HG03139 (cell line): Measurements from ENCODE around the gene NR4A3.

Experiments used
- ATAC-seq: cut with Tn5 transposase; IDR thresholded peaks from one replicate; pipeline ENCODE4 v1.9.1; 2021; ENCODE audit not compliant: unreplicated experiment

NR4A3 gene

GRCh38 chr9:99873531-99873930 lies 51.8 kb downstream of the NR4A3 start:
- ATAC-seq, result no peak

GRCh38 chr9:99873943-99874584 lies 52.4 kb downstream of the NR4A3 start:
- ATAC-seq, result no peak

GRCh38 chr9:99876190-99876589 lies 54.5 kb downstream of the NR4A3 start:
- no peak for ATAC-seq

- ATAC-seq, result no peak
These were observed 57.0 kb downstream of the NR4A3 start for GRCh38 chr9:99878651-99879050.

GRCh38 chr9:99881769-99882168 lies 60.1 kb downstream of the NR4A3 start:
- ATAC-seq, result no peak

GRCh38 chr9:99885747-99886146 lies 64.1 kb downstream of the NR4A3 start:
- ATAC-seq, result no peak

GRCh38 chr9:99889120-99889519 lies 67.4 kb downstream of the NR4A3 start:
- ATAC-seq, result no peak

- no peak for ATAC-seq
These were observed 73.1 kb downstream of the NR4A3 start for GRCh38 chr9:99894826-99895225.

- no peak for ATAC-seq
These were observed 73.8 kb downstream of the NR4A3 start for GRCh38 chr9:99895510-99895909.

- ATAC-seq, result no peak
These were observed 74.4 kb downstream of the NR4A3 start for GRCh38 chr9:99896119-99896518.

- ATAC-seq, result no peak
These were observed 81.7 kb downstream of the NR4A3 start for GRCh38 chr9:99903393-99903792.

- ATAC-seq, result peak; percentile 3
These were observed 84.2 kb downstream of the NR4A3 start for GRCh38 chr9:99905833-99906402.

- peak; percentile 87 for ATAC-seq
These were observed 84.9 kb downstream of the NR4A3 start, which contains the start of gene STX17 for GRCh38 chr9:99906403-99907207. Gene STX17 (plus strand): TSS chr9:99906654. CDS start chr9:99915240, 8,586 bp downstream.

GRCh38 chr9:99907208-99907532 lies 85.5 kb downstream of the NR4A3 start:
- ATAC-seq, result no peak

- ATAC-seq, result no peak
These were observed 89.9 kb downstream of the NR4A3 start for GRCh38 chr9:99911600-99911999.
